ENCODE data around the gene HPSE2. TPM values are rescaled to one million over a fixed set of nuclear protein-coding genes. Genes with fewer than 3 reads are reported as not detected.

HPSE2 gene
- total RNA-seq, 1 experiment from 2014 or later, result 0.20 TPM

GRCh38 chr10:98959379-98959778 is 276.3 kb downstream of the HPSE2 start:
- Histone ChIP-seq H3K18ac (ENCODE audit: insufficient read length, low read depth, low read length) (no peak overlapping the region), H3K9ac (ENCODE audit: extremely low read depth, insufficient read length, low read length) (no peak overlapping the region), H2AK5ac (ENCODE audit: insufficient read length, low read length) (no peak overlapping the region), H3K14ac (ENCODE audit: insufficient read depth, low read length) (no peak overlapping the region), H4K5ac (ENCODE audit: insufficient read length, low read depth, low read length) (no peak overlapping the region), H3K27me3 (ENCODE audit: insufficient read depth, low read length) (no peaks in the 10 kb centered on the region), H2BK20ac (ENCODE audit: low read depth, low read length, poor library complexity, severe bottlenecking) (no peak overlapping the region), H2BK120ac (ENCODE audit: low read depth, low read length, poor library complexity, severe bottlenecking) (no peak overlapping the region), H3K9me3 (ENCODE audit: control insufficient read depth, low read depth, low read length) (no peaks in the 10 kb centered on the region), H3K4ac (ENCODE audit: low read depth, low read length) (no peak overlapping the region), H3T11ph (ENCODE audit: low read length) (no peak overlapping the region), H3K79me1 (ENCODE audit: insufficient read depth, low read depth, low read length, poor library complexity, severe bottlenecking) (no peaks in the 10 kb centered on the region), H3K23ac (ENCODE audit: insufficient read length, low read depth, low read length) (no peak overlapping the region), H3K27ac (ENCODE audit: insufficient read length, low read depth, low read length) (no peak overlapping the region), H4K20me1 (ENCODE audit: control insufficient read depth, insufficient read depth, insufficient read length) (no peaks in the 10 kb centered on the region), H3K56ac (ENCODE audit: insufficient read length, low read depth, low read length) (no peak overlapping the region), H3K79me2 (ENCODE audit: insufficient read depth, low read length) (no peaks in the 10 kb centered on the region), H4K8ac (replicated peaks; ENCODE audit: insufficient read length, low read depth, low read length) (no peak overlapping the region), H3K23me2 (ENCODE audit: insufficient read length, low read depth, low read length, poor library complexity, severe bottlenecking) (no peaks in the 10 kb centered on the region), H3K4me2 (ENCODE audit: insufficient read depth, insufficient read length, low read length) (no peak overlapping the region), H2BK15ac (ENCODE audit: low read depth, low read length) (no peak overlapping the region), H2BK12ac (ENCODE audit: insufficient read length, low read depth, low read length) (no peak overlapping the region), H2BK5ac (ENCODE audit: insufficient read length, low read length) (no peak overlapping the region), H2AFZ (ENCODE audit: low read length) (no peak overlapping the region), H3K4me1 (ENCODE audit: insufficient read depth, low read length) (no peaks in the 10 kb centered on the region), H4K91ac (ENCODE audit: insufficient read length, low read depth, low read length) (no peak overlapping the region)
- TF ChIP-seq CTCF (conservative IDR thresholded peaks at IDR 0.05), result no peak
- H3K27me3 Mint-ChIP-seq (ENCODE audit: low read depth), result no peaks in the 10 kb centered on the region
- no peak overlapping the region for H3K4me3 Mint-ChIP-seq
- H3K36me3 Mint-ChIP-seq (ENCODE audit: insufficient read depth in 1 of 3, low read depth in 3 of 3), result no peaks in the 10 kb centered on the region
- no peaks in the 10 kb centered on the region; a peak in 1 of 5 replicates for H3K9me3 Mint-ChIP-seq
- H3K4me1 Mint-ChIP-seq, result peaks cover 7% of the 10 kb centered on the region in 2 experiments
- no CpG with 5 or more reads among the region's 2 CpGs for WGBS (ENCODE audit: extremely low coverage, insufficient read length, low lambda C conversion rate)
- H3K27ac Mint-ChIP-seq, result no peak overlapping the region
- no peak for DNase-seq
